Rectal smooth muscle tissue (tissue), 1 donor: ENCODE results near the gene ZNF799.
A peak's percentile ranks its signal among the peaks of the same experiment; 100 is the strongest.
"Not testable (repeated sequence)": the region's sequence is repeated elsewhere in the genome, so short reads cannot be mapped to it uniquely, and the experiment has no call there.

Experiments
- H3K27ac ChIP-seq: one replicate; pipeline ENCODE4 v1.7.0; 2013; ENCODE audit warnings: low read depth, low read length, inconsistent platforms
- H3K27me3 ChIP-seq: one replicate; pipeline ENCODE4 v1.7.0; 2013; ENCODE audit warnings: low read length; ENCODE audit not compliant: control insufficient read depth, insufficient read depth
- H3K36me3 ChIP-seq: one replicate; pipeline ENCODE4 v1.7.0; 2013; ENCODE audit warnings: low read length; ENCODE audit not compliant: control insufficient read depth, insufficient read depth
- H3K4me1 ChIP-seq: one replicate; pipeline ENCODE4 v1.7.0; 2013; ENCODE audit warnings: low read length; ENCODE audit not compliant: control insufficient read depth, insufficient read depth
- H3K4me3 ChIP-seq: one replicate; pipeline ENCODE4 v1.7.0; 2013; ENCODE audit warnings: low read length
- H3K9ac ChIP-seq: one replicate; pipeline ENCODE4 v1.7.0; 2013; ENCODE audit warnings: low read length

The ZNF799 gene

GRCh38 chr19:12400633-12401502 is at the start of gene ZNF799:
Gene ZNF799, minus strand, starts transcription at chr19:12401271. Its CDS starts 201 bp downstream, at chr19:12401070.
- Histone ChIP-seq H3K4me1 (no peaks in the 10 kb centered on the region), H3K9ac (peak within 1 kb of the TSS; percentile 86), H3K27ac (peak within 1 kb of the TSS; percentile 85), H3K4me3 (peak within 1 kb of the TSS; percentile 90), H3K36me3 (no peaks in the 10 kb centered on the region), H3K27me3 (no peaks in the 10 kb centered on the region)

- H3K27me3 ChIP-seq: no peaks in the 10 kb centered on the region
- H3K27ac ChIP-seq: no peak overlapping the region
- no peaks in the 10 kb centered on the region for H3K4me1 ChIP-seq
- H3K4me3 ChIP-seq: no peak overlapping the region
- no peaks in the 10 kb centered on the region for H3K36me3 ChIP-seq
- H3K9ac ChIP-seq: no peak overlapping the region
These were observed 49.8 kb upstream of the ZNF799 start for GRCh38 chr19:12450844-12451243.

DNA sequence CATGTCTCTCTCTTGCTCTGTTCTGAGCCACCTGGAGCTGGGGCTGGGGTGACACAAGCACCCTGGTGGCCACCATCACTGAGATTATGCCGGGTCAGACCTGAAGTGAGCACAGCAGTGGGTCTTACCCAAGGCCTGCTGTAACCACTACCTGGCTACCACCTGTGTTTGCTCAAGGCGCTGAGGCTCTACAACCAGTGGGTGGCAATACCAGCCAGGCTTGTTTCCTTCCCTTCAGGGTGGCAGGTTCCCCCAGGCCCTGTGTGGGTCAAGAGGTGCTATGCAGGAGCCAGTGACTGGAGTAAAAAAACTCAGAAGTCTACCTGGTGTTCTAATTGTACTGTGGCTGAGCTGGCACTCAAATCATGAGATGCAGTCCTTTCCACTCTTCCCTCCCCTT is 47.7 kb upstream of the ZNF799 start:
- Histone ChIP-seq H3K4me1 (no peaks in the 10 kb centered on the region), H3K9ac (no peak overlapping the region), H3K4me3 (no peak overlapping the region), H3K36me3 (no peaks in the 10 kb centered on the region), H3K27ac (no peak overlapping the region), H3K27me3 (no peaks in the 10 kb centered on the region)

GRCh38 chr19:12440541-12441316 is 39.7 kb upstream of the ZNF799 start, which contains the start of gene ZNF443:
Gene ZNF443, minus strand, starts transcription at chr19:12441021. Its CDS starts 107 bp downstream, at chr19:12440914.
- Histone ChIP-seq H3K4me3 (peak within 1 kb of the TSS; percentile 72), H3K27me3 (no peaks in the 10 kb centered on the region), H3K36me3 (no peaks in the 10 kb centered on the region), H3K4me1 (no peaks in the 10 kb centered on the region), H3K9ac (peak within 1 kb of the TSS; percentile 40), H3K27ac (peak within 1 kb of the TSS; percentile 67)

DNA sequence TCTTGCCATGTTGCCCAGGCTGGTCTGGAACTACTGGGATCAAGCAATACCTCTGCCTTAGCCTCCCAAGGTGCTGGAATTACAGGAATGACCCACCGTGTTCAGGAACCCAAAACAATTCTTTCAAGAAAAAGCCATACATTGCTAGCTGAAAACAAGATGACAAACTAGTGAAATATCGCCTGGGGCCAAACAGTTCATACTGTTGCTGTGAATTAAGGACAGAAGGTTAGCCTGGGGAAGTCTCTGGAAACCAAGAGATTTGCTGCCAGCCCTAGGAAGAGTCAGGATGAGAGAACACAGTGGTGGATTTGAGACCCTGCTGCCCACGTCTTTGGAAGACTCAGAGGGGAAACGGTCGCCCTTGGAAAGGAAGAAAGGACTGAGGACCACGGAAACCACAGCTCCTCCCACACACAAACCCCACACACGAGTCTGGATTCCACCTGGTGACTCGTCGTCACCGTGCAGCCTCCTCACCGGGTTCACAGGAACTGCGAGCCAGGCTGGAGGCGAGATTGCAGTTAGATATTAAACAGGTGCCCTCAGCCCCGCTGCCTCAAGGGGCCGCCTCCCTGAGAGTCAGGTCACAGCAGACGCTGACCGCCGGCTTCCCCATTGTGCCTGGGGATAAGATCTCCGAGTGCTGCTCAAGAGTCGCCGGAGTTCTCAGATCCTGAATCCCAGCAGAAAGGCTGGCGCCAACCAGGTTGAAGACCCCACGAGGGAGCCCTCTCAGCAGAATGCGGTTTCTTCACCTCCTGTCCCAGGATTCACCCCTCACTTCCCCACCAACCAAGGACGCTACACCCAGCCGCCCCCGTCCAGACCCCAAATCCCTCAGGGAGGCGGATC is 38.8 kb upstream of the ZNF799 start:
- H3K4me1 ChIP-seq, H3K27me3 ChIP-seq, H3K36me3 ChIP-seq: not testable (repeated sequence)
- H3K9ac ChIP-seq: peak overlapping the region; percentile 40
- H3K4me3 ChIP-seq: peak overlapping the region; percentile 72
- H3K27ac ChIP-seq: peak overlapping the region; percentile 67

GRCh38 chr19:12430726-12431299 is 29.7 kb upstream of the ZNF799 start:
- not testable (repeated sequence) for H3K4me3 ChIP-seq, H3K36me3 ChIP-seq, H3K27ac ChIP-seq, H3K9ac ChIP-seq, H3K27me3 ChIP-seq, H3K4me1 ChIP-seq

GRCh38 chr19:12425888-12426274 is 24.8 kb upstream of the ZNF799 start:
- no peak overlapping the region for H3K4me3 ChIP-seq
- peaks cover under 1% of the 10 kb centered on the region for H3K36me3 ChIP-seq
- no peaks in the 10 kb centered on the region for H3K4me1 ChIP-seq
- H3K9ac ChIP-seq: no peak overlapping the region
- H3K27ac ChIP-seq: no peak overlapping the region
- H3K27me3 ChIP-seq: no peaks in the 10 kb centered on the region

DNA sequence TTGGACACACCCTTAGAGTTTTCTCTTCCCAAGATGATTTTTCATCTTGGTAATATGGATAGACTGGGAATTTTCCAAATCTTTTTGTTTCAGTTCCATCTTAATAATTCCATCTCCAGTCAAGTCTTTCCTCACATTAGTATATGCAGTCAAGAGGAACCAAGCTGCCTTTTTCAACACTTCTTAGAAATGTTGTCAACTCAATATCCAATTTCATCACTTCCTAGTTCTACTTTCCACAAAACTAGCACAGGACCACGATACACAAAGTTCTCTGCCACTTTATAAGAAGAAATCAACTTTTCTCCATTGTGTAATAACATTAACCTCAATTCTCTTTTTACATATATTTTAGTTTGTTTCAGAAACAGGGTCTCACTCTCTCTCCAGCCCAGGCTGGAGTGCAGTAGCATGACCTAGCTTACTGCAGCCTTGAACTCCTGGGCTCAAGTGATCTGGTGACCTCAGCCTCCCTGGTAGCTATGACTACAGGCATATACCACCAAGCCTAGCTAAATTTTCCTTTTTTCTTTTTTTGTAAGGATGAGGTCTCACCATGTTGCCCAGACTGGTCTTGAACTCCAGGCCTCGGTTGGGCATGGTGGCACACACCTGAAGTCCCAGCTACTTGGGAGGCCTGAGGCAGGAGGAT is 24.3 kb upstream of the ZNF799 start:
- Histone ChIP-seq H3K9ac (no peak overlapping the region), H3K27ac (no peak overlapping the region), H3K36me3 (no peaks in the 10 kb centered on the region), H3K27me3 (no peaks in the 10 kb centered on the region), H3K4me3 (no peak overlapping the region), H3K4me1 (no peaks in the 10 kb centered on the region)

DNA sequence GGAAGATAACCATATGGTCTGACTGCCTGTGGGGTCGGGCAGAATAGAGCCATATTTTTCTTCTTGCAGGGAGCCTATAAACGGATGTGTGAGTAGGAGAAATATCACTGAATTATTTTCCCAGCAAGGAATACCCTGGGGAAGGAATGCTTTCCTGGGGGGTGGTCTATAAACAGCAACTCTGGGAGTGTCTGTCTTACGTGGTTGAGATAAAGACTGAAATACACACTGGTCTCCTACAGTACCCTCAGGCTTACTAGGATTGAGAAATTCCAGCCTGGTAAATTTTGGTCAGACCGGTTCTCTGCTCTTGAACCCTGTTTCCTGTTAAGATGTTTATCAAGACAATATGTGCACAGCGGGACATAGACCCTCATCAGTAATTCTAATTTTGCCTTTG is 16.2 kb upstream of the ZNF799 start:
- not testable (repeated sequence) for H3K9ac ChIP-seq, H3K4me3 ChIP-seq, H3K4me1 ChIP-seq, H3K36me3 ChIP-seq, H3K27me3 ChIP-seq, H3K27ac ChIP-seq

- H3K9ac ChIP-seq: no peak overlapping the region
- no peaks in the 10 kb centered on the region for H3K36me3 ChIP-seq
- H3K27me3 ChIP-seq: no peaks in the 10 kb centered on the region
- H3K4me1 ChIP-seq: no peaks in the 10 kb centered on the region
- H3K27ac ChIP-seq: no peak overlapping the region
- no peak overlapping the region for H3K4me3 ChIP-seq
These were observed 10.8 kb upstream of the ZNF799 start for GRCh38 chr19:12411893-12412292.

DNA sequence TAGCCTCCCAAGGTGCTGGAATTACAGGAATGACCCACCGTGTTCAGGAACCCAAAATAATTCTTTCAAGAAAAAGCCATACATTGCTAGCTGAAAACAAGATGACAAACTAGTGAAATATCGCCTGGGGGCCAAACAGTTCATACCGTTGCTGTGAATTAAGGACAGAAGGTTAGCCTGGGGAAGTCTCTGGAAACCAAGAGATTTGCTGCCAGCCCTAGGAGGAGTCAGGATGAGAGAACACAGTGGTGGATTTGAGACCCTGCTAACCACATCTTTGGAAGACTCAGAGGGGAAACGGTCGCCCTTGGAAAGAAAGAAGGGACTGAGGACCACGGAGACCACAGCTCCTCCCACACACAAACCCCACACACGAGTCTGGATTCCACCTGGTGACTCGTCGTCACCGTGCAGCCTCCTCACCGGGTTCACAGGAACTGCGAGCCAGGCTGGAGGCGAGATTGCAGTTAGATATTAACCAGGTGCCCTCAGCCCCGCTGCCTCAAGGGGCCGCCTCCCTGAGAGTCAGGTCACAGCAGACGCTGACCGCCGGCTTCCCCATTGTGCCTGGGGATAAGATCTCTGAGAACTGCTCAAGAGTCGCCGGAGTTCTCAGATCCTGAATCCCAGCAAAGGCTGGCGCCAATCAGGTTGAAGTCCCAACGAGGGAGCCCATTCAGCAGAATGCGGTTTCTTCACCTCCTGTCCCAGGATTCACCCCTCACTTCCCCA is 1.0 kb downstream of the ZNF799 start:
- not testable (repeated sequence) for H3K36me3 ChIP-seq, H3K27me3 ChIP-seq, H3K4me1 ChIP-seq
- peak overlapping the region; percentile 90 for H3K4me3 ChIP-seq
- peak overlapping the region; percentile 85 for H3K27ac ChIP-seq
- peak overlapping the region; percentile 86 for H3K9ac ChIP-seq
